HCT116 (cell line): ENCODE results near the gene LINC00237.

Source experiments
- CTCF ChIP-seq, 3 experiments: fragments of 200-600 bp in 1 of 3; sonication (generic) in 1 of 3; IDR thresholded peaks in 2 of 3; conservative IDR thresholded peaks in 1 of 3; 2 replicates each; pipeline ENCODE4 v1.5.1; 2012 to 2017; ENCODE audit warnings: low read depth in 2 of 3, low read length in 2 of 3, antibody characterized with exemption in 1 of 3, borderline replicate concordance in 1 of 3, control low read depth in 1 of 3, mild to moderate bottlenecking in 1 of 3, mixed read lengths in 1 of 3, mixed run types in 1 of 3, moderate library complexity in 1 of 3; ENCODE audit not compliant: insufficient read depth in 1 of 3
- JUND ChIP-seq: IDR thresholded peaks from 2 replicates; pipeline ENCODE4 v1.6.1; 2012
- POLR2A ChIP-seq: IDR thresholded peaks from 2 replicates; pipeline ENCODE4 v1.7.0; 2011; ENCODE audit warnings: borderline replicate concordance; ENCODE audit not compliant: insufficient read depth, insufficient read length; ENCODE audit errors: extremely low read depth
- POLR2AphosphoS5 ChIP-seq: IDR thresholded peaks from 2 replicates; pipeline ENCODE4 v1.6.1; 2011; ENCODE audit warnings: mild to moderate bottlenecking, low read depth, low read length, moderate library complexity
- SRF ChIP-seq: IDR thresholded peaks from 2 replicates; pipeline ENCODE4 v1.6.1; 2012; ENCODE audit warnings: low read depth
- TCF7L2 ChIP-seq: IDR thresholded peaks from 2 replicates; pipeline ENCODE4 v1.7.0; 2011; ENCODE audit warnings: borderline replicate concordance, inconsistent platforms; ENCODE audit not compliant: insufficient read depth, insufficient read length; ENCODE audit errors: extremely low read depth
- TF ChIP-seq, protein P1 (sequence below): IDR thresholded peaks from 2 replicates; pipeline ENCODE4 v1.6.1; 2012
- TF ChIP-seq, protein P2 (sequence below): IDR thresholded peaks from 2 replicates; pipeline ENCODE4 v1.6.1; 2012; ENCODE audit warnings: low read depth
- TF ChIP-seq, protein P3 (sequence below): IDR thresholded peaks from 2 replicates; pipeline ENCODE4 v1.6.1; 2011; ENCODE audit warnings: mild to moderate bottlenecking, low read length, moderate library complexity; ENCODE audit not compliant: insufficient replicate concordance; ENCODE audit errors: extremely low read depth

GRCh38 chr20:21090721-21091120, 15.4 kb downstream of the LINC00237 start:
- TF ChIP-seq TCF7L2 (no peak), CTCF (IDR thresholded peaks at IDR 0.05 in 2 of 3, conservative IDR thresholded peaks at IDR 0.05 in 1 of 3; ENCODE audit: borderline replicate concordance in 1 of 3, insufficient read depth in 1 of 3, low read depth in 2 of 3, low read length in 2 of 3) (no peak), POLR2A (no peak), JUND (no peak), POLR2AphosphoS5 (no peak), SRF (no peak)
- TF ChIP-seq, protein P1, sequence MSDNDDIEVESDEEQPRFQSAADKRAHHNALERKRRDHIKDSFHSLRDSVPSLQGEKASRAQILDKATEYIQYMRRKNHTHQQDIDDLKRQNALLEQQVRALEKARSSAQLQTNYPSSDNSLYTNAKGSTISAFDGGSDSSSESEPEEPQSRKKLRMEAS: no peak
- TF ChIP-seq, protein P2, sequence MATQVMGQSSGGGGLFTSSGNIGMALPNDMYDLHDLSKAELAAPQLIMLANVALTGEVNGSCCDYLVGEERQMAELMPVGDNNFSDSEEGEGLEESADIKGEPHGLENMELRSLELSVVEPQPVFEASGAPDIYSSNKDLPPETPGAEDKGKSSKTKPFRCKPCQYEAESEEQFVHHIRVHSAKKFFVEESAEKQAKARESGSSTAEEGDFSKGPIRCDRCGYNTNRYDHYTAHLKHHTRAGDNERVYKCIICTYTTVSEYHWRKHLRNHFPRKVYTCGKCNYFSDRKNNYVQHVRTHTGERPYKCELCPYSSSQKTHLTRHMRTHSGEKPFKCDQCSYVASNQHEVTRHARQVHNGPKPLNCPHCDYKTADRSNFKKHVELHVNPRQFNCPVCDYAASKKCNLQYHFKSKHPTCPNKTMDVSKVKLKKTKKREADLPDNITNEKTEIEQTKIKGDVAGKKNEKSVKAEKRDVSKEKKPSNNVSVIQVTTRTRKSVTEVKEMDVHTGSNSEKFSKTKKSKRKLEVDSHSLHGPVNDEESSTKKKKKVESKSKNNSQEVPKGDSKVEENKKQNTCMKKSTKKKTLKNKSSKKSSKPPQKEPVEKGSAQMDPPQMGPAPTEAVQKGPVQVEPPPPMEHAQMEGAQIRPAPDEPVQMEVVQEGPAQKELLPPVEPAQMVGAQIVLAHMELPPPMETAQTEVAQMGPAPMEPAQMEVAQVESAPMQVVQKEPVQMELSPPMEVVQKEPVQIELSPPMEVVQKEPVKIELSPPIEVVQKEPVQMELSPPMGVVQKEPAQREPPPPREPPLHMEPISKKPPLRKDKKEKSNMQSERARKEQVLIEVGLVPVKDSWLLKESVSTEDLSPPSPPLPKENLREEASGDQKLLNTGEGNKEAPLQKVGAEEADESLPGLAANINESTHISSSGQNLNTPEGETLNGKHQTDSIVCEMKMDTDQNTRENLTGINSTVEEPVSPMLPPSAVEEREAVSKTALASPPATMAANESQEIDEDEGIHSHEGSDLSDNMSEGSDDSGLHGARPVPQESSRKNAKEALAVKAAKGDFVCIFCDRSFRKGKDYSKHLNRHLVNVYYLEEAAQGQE: no peak
- TF ChIP-seq, protein P3, sequence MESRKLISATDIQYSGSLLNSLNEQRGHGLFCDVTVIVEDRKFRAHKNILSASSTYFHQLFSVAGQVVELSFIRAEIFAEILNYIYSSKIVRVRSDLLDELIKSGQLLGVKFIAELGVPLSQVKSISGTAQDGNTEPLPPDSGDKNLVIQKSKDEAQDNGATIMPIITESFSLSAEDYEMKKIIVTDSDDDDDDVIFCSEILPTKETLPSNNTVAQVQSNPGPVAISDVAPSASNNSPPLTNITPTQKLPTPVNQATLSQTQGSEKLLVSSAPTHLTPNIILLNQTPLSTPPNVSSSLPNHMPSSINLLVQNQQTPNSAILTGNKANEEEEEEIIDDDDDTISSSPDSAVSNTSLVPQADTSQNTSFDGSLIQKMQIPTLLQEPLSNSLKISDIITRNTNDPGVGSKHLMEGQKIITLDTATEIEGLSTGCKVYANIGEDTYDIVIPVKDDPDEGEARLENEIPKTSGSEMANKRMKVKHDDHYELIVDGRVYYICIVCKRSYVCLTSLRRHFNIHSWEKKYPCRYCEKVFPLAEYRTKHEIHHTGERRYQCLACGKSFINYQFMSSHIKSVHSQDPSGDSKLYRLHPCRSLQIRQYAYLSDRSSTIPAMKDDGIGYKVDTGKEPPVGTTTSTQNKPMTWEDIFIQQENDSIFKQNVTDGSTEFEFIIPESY: no peak
